ENCODE data around the gene AP3M1. TPM values are rescaled to one million over a fixed set of nuclear protein-coding genes. Genes with fewer than 3 reads are reported as not detected.

AP3M1 gene
- total RNA-seq, 1 experiment from 2014 or later, result 34.4 TPM

DNA sequence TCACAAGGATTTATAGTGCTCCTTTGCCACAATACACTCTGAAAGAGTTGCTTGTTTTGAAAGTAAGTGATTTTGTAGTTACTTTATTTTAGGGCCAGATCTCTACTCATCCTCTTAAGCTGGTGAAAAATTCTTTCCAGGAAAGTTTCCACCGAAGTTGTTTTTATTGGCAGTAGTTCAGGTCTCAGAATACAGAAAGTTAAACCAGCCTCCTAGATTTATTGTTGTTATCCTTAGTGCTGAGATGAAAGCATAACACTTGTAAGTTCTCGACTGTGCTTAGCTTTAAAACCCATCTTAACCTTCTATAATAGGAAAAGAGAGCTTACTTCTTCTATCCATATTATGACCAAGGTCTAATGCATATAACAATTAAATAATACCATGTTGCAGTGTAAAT, 5.5 kb downstream of the AP3M1 start:
- ATAC-seq (no peak), DNase-seq (ENCODE audit: low read depth, low spot score) (no peak)
- peaks cover 89% of the 10 kb centered on the region for H3K79me2 ChIP-seq (ENCODE audit: insufficient read depth, low read length)
- ChIA-PET CTCF (interaction anchor here (0.9 to 1.4 kb wide), 2 partner anchors 18 to 89 kb away, joined by 3 to 4 read pairs; no protein-coding TSS in a partner anchor), RAD21 (ENCODE audit: low non-redundant PET in 1 of 2, low total read pairs in 2 of 2, uncharacterized antibody in 2 of 2, unreplicated experiment in 2 of 2) (no interaction called here), POLR2A (no interaction called here)
- peaks cover 14% of the 10 kb centered on the region in 2 experiments for H3K4me1 ChIP-seq (ENCODE audit: control insufficient read depth in 1 of 2, insufficient read depth in 2 of 2, low read length in 2 of 2)
- H3K4me2 ChIP-seq (ENCODE audit: low read length), result no peak overlapping the region; the same call in 1 of the 2 replicates
- H3K36me3 ChIP-seq (ENCODE audit: control insufficient read depth in 1 of 2, insufficient read depth in 2 of 2, low read length in 2 of 2), result no peaks in the 10 kb centered on the region
- H3K9me2 ChIP-seq (ENCODE audit: insufficient read depth), result no peaks in the 10 kb centered on the region
- H3K9me3 ChIP-seq (ENCODE audit: control insufficient read depth in 1 of 2, insufficient read depth in 1 of 2, low read depth in 1 of 2, low read length in 2 of 2), result no peaks in the 10 kb centered on the region
- H4K20me1 ChIP-seq (ENCODE audit: insufficient read depth), result no peaks in the 10 kb centered on the region
- no peak overlapping the region; the same call in 1 of the 2 replicates for H3K27ac ChIP-seq (ENCODE audit: low read depth, low read length)
- no peak overlapping the region for H2AFZ ChIP-seq (ENCODE audit: low read depth, low read length, poor library complexity, severe bottlenecking)
- no peak overlapping the region for H3K9ac ChIP-seq (ENCODE audit: low read length)
- no TSS peak for BruUV-seq (replicated peaks)
- TF ChIP-seq CEBPB (IDR thresholded peaks at IDR 0.05; ENCODE audit: low read depth), result no peak
- peak; percentile 14; the same call in 1 of the 2 replicates for TF ChIP-seq SP1 (IDR thresholded peaks at IDR 0.05; ENCODE audit: low read depth)
- H3K4me3 ChIP-seq (replicated peaks in 1 of 2; ENCODE audit: low read depth in 1 of 2, low read length in 2 of 2), result no peak overlapping the region
- intact Hi-C loops (cut with micrococcal nuclease), result no loop called here
- H3K27me3 ChIP-seq (ENCODE audit: insufficient read depth, low read length), result no peaks in the 10 kb centered on the region

DNA sequence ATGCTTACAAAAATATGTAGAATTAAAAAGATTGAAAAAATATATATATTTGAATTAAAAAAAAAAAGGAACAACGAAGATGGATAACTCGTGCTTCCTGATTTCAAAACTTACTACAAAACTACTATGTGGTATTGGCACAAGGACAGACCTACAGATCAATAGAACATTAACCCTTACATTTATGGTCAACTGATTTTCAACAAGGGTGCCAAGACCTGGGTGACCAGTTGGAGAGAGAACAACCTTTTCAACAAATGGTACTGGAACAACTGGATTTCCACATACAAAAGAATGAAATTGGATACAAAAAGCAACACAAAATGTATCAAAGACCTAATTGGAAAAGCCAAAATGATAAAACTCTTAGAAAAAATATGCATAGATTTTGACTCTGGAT, 10.1 kb downstream of the AP3M1 start:
- ChIA-PET POLR2A (no interaction called here), CTCF (no interaction called here), RAD21 (ENCODE audit: low non-redundant PET in 1 of 2, low total read pairs in 2 of 2, uncharacterized antibody in 2 of 2, unreplicated experiment in 2 of 2) (no interaction called here)
- intact Hi-C loops (cut with micrococcal nuclease), result no loop called here
- no TSS peak for BruUV-seq (replicated peaks)
- no peak for DNase-seq (ENCODE audit: low read depth, low spot score)
- Histone ChIP-seq H3K4me3 (replicated peaks in 1 of 2; ENCODE audit: low read depth in 1 of 2, low read length in 2 of 2) (no peak overlapping the region), H3K27ac (ENCODE audit: low read depth, low read length) (no peak overlapping the region), H4K20me1 (ENCODE audit: insufficient read depth) (no peaks in the 10 kb centered on the region), H3K9ac (ENCODE audit: low read length) (no peak overlapping the region), H3K4me2 (ENCODE audit: low read length) (no peak overlapping the region), H3K27me3 (ENCODE audit: insufficient read depth, low read length) (no peaks in the 10 kb centered on the region), H3K9me2 (ENCODE audit: insufficient read depth) (no peaks in the 10 kb centered on the region), H3K9me3 (ENCODE audit: control insufficient read depth in 1 of 2, insufficient read depth in 1 of 2, low read depth in 1 of 2, low read length in 2 of 2) (no peaks in the 10 kb centered on the region), H3K4me1 (ENCODE audit: control insufficient read depth in 1 of 2, insufficient read depth in 2 of 2, low read length in 2 of 2) (peaks cover 6 to 9% of the 10 kb centered on the region in 2 experiments), H3K79me2 (ENCODE audit: insufficient read depth, low read length) (peaks cover 52% of the 10 kb centered on the region), H3K36me3 (ENCODE audit: control insufficient read depth in 1 of 2, insufficient read depth in 2 of 2, low read length in 2 of 2) (peaks cover 17 to 28% of the 10 kb centered on the region in 2 experiments), H2AFZ (ENCODE audit: low read depth, low read length, poor library complexity, severe bottlenecking) (no peak overlapping the region)
- TF ChIP-seq FOSL1 (IDR thresholded peaks at IDR 0.05; ENCODE audit: low read depth), result no peak
- no peak for TF ChIP-seq POLR2A (IDR thresholded peaks at IDR 0.05; ENCODE audit: borderline replicate concordance, extremely low read depth, insufficient read depth, insufficient read length)
- TF ChIP-seq ZNF274 (IDR thresholded peaks at IDR 0.05; ENCODE audit: low read depth, low read length), result no peak
- no peak for TF ChIP-seq CEBPB (IDR thresholded peaks at IDR 0.05; ENCODE audit: low read depth)
- TF ChIP-seq ELF1 (IDR thresholded peaks at IDR 0.05; ENCODE audit: borderline replicate concordance, low read depth), result no peak
- TF ChIP-seq YY1 (IDR thresholded peaks at IDR 0.05; ENCODE audit: extremely low read depth, insufficient replicate concordance, low read depth, low read length), result no peak
- no peak for TF ChIP-seq SIN3A (IDR thresholded peaks at IDR 0.05; ENCODE audit: low read depth)
- TF ChIP-seq SP1 (IDR thresholded peaks at IDR 0.05; ENCODE audit: low read depth), result no peak
- TF ChIP-seq, protein P1, sequence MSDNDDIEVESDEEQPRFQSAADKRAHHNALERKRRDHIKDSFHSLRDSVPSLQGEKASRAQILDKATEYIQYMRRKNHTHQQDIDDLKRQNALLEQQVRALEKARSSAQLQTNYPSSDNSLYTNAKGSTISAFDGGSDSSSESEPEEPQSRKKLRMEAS (IDR thresholded peaks at IDR 0.05), result no peak
- no peak for TF ChIP-seq TCF7L2 (IDR thresholded peaks at IDR 0.05; ENCODE audit: borderline replicate concordance, extremely low read depth, insufficient read depth, insufficient read length)
- TF ChIP-seq, protein P2, sequence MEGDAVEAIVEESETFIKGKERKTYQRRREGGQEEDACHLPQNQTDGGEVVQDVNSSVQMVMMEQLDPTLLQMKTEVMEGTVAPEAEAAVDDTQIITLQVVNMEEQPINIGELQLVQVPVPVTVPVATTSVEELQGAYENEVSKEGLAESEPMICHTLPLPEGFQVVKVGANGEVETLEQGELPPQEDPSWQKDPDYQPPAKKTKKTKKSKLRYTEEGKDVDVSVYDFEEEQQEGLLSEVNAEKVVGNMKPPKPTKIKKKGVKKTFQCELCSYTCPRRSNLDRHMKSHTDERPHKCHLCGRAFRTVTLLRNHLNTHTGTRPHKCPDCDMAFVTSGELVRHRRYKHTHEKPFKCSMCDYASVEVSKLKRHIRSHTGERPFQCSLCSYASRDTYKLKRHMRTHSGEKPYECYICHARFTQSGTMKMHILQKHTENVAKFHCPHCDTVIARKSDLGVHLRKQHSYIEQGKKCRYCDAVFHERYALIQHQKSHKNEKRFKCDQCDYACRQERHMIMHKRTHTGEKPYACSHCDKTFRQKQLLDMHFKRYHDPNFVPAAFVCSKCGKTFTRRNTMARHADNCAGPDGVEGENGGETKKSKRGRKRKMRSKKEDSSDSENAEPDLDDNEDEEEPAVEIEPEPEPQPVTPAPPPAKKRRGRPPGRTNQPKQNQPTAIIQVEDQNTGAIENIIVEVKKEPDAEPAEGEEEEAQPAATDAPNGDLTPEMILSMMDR (IDR thresholded peaks at IDR 0.05 in 2 of 3, conservative IDR thresholded peaks at IDR 0.05 in 1 of 3; ENCODE audit: borderline replicate concordance in 1 of 3, insufficient read depth in 1 of 3, low read depth in 2 of 3, low read length in 2 of 3), result no peak
- no peak for TF ChIP-seq RAD21 (IDR thresholded peaks at IDR 0.05; ENCODE audit: low read depth)
- TF ChIP-seq ZFX (IDR thresholded peaks at IDR 0.05), result no peak
- no peak for TF ChIP-seq EGR1 (IDR thresholded peaks at IDR 0.05; ENCODE audit: low read depth)
- no peak for ATAC-seq

All from HCT116 (cell line).